NCI-H2171 (cell line): ENCODE results near the gene ZFP42.
"Not testable (repeated sequence)": the region's sequence is repeated elsewhere in the genome, so short reads cannot be mapped to it uniquely, and the experiment has no call there.

Source experiments
- DNase-seq: peaks from one replicate; lab custom pipeline; 2025; lab: John Stamatoyannopoulos, UW

Gene ZFP42

DNA sequence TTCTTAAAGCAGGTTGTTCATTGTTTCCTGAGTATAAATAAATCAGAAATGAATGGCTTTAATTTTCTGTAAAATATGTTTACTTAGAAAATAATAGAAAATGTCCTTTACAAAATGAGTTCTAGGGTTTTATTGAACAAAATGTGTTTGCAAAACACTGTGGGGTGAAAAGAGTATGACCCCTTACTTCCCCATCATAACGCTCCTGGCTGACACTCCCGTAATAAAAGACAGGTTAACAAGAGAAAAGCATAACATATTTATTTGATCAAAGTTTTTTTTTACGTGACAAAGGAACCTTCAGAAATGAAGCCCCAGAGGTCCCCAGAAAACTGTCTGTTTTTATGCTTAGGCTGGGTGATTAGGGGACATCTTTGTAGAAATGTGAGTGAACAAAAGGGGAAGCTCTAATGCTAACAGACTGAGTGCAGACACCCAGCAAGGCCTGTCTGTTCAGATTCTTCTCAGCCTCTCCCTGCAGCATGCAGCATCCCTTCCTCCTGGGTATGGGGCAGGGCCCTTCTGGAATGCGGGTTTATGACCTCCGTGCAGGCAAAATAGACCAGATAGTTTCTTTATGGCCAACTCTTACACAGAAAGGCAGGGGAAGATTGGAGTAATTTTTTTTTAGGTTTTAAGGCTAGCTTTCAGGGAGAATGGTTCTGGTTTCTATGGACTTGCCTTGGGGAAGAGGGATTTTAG lies 26.1 kb downstream of the ZFP42 start:
- DNase-seq, result no peak

DNA sequence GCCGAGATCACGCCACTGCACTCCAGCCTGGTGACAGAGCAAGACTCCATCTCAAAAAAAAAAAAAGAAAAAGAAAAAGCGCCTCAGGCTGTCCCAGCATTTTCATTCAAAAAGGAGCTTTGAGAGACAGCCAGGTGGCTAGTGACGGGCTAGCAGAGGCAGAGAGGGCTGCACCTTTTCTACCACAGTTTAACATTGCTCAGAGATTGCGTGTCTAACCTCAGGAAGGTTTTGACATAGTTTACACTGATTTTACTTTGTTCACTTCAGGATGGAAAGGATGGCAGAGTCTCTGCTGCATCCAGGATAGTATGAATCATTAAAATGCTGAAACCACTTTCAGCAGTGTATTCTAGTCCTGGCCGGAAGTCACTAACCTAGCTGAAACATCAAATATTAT lies 28.1 kb downstream of the ZFP42 start:
- DNase-seq, result no peak

DNA sequence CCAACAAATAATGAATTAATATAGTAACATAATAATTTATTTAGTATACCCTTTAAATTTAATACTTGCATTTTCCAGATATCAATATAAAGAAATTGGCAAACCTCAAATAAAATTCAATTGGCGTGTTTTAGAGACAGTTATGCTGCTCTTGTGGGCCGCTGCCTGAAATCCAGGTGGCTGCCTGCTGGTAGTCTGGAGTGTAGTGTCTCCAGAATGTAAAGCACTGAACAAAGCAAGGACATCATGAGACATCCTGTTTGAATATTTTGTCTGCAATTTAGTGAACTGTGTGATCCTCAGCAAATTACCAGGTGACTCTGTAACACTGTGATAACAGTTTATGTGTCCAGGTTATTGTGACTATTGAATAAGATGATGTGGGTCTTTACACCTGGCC lies 29.9 kb downstream of the ZFP42 start:
- DNase-seq, result no peak

- no peak for DNase-seq
Measured at GRCh38 chr4:188029114-188029513, 33.5 kb downstream of the ZFP42 start.

DNA sequence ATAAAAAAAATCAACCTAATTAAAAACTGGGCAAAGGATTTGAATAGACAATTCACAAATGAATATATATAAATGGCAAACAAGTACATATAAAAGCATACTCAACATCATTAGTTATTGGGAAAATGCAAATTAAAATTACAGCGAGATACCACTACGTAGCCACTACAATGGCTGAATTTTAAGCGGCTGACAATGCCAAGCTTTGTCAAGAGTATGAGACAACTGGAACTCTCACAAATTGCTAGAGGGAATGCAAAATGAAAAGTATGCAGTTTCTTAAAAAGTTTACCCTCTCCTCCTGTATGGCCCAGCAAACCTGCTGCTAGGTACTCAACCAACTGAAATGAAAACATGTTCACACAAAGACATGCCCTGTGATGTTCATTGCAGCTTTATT lies 34.8 kb downstream of the ZFP42 start:
- no peak for DNase-seq

DNA sequence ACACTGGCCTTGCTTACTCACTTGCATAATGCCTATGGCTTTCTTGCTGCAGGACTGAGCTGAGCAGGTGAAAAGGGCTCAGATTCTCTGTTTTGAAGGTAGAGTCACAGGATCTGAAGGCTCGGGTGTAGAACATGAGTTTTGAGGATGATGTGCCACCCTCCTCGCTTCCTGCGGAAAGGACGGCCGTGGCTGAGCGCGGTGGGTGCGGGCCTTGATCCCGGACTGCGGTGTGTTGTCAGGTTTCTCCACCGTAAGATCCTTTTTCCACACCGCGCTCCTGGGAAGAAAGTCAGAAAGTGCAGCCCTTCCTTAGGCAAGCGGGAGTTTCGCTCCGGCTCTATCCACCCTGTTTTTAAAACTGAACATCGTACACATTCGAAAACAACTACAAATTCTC lies 36.2 kb downstream of the ZFP42 start:
- no peak for DNase-seq

- DNase-seq, result no peak
Measured at GRCh38 chr4:188032170-188032569, 36.6 kb downstream of the ZFP42 start.

GRCh38 chr4:188032583-188032982 lies 37.0 kb downstream of the ZFP42 start:
- no peak for DNase-seq

- no peak for DNase-seq
Measured at GRCh38 chr4:188037003-188037713, 41.6 kb downstream of the ZFP42 start.

DNA sequence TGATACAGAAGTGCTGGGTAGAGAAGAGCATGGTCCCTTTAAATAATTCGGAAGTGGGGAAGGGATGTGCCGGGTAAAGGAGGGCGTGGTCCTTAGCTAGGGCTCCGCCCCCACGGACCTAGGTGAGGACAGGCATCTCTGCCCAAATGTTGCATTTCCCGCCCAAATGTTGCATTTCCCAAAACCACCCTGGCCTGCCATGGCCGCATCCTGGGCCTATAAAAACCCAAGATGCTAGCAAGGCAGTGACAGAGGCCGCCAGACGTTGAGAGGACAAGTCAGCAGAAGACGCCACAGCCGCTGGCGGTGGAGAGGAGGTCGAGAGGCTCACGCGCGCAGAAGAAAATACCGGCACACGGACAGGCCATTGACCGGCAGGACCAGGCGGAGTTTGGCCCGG lies 46.1 kb downstream of the ZFP42 start:
- DNase-seq, result no peak

GRCh38 chr4:188042191-188042590 lies 46.6 kb downstream of the ZFP42 start:
- no peak for DNase-seq

- no peak for DNase-seq
Measured at GRCh38 chr4:188043154-188043553, 47.6 kb downstream of the ZFP42 start.

DNA sequence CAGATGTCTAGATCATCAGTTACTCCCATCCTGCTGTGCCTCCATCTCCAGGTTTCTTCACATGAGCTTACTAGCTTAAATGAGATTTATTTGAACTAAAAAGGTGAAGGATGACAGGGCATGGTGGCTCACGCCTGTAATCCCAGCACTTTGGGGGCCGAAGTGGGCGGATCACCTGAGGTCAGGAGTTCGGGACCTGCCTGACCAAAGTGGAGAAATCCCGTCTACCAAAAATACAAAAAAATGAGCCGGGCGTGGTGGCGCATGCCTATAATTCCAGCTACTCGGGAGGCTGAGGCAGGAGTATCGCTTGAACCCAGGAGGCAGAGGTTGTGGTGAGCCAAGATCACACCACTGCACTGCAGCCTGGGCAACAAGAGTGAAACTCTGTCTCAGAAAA lies 49.9 kb downstream of the ZFP42 start:
- DNase-seq, result not testable (repeated sequence)

DNA sequence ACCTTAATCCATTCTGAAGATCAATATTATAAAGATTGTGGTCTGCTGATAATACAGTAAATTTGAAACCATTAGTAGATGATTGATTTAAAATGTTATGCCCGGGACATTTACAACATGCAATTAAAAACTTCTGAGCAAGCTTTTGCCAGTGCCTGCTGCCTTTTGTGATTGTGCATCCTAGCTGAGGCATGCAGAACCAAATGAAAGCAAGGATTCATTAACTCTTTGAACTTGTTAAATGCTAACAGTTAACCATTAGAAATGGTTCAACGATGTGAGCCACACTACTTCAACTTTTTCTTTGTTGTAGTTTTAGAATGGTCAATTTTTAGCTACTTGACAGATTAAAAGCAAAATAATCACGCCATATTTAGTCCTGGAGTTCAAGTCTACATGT lies 51.1 kb downstream of the ZFP42 start:
- no peak for DNase-seq

GRCh38 chr4:188053302-188053701 lies 57.7 kb downstream of the ZFP42 start:
- no peak for DNase-seq
